NCI-H345 treated with DMSO at 0.1 percent for 48 hours (cell line): Measurements from ENCODE around the gene ACTG2.
"Not testable (repeated sequence)": the region's sequence is repeated elsewhere in the genome, so short reads cannot be mapped to it uniquely, and the experiment has no call there.

Experiments
- DNase-seq: peaks from one replicate; lab custom pipeline; 2025; ENCODE audit not compliant: unreplicated experiment; lab: John Stamatoyannopoulos, UW

The ACTG2 gene

DNA sequence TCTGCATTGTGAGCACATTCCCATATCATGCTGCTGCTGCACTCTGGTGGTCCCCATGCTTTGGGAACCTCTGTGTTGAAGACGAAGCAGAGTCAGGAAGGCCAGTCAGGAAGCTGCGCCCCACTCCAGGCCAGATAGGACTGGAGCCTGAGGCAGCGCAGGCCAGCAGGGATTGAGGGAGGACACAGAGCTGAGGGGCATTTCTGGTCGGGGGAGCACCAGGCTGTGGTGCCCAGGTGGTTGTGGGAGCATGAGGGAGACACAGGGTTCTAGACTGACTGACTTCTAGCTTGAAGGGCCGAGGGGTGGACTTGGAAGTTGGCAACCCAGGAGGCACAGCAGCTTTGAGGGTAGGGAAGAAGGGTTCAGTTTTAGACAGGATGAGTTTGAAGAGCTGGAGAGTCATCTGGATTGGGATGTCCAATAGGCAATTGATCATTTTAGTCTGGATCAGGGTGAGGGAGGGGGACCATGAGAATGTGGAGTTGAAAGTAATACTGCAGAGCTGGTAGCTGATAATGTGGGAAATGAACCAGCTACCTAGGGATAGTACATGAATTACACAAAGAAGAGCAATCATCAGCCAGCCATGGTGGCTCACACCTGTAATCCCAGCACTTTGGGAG, 1.4 kb upstream of the ACTG2 start:
- DNase-seq = no peak

DNA sequence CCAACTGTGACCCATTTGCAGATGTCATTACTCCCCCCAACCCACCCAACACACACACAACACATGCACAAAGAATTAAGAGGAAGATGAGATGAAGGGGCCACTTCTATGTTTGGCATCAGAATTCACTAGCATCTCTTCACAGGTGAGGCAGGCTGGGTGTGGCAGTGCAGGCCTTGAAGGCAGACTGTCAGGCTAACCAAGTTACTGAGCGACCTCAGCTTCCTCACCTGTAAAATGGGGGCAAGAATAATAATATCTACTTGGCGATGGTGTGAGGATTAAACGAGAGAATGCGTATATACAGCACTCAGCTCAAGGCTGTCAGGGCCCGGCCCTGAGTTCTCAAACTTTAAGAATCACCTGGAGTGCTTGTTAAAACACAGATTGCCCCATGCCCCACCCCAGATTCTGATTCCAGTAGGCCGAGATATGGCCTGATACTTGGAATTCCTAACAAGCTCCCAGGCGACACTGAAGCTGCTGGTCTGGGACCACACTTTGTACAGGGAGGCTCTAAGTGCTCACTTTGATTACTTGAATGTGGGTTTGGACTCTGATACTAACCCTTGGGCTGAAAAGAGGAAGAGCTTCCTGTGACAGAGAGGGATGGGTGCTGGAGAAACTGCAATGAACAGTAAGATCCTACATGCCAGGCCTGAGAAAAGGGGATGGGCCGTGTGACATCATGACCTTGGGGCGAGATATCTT, 1.1 kb downstream of the ACTG2 start:
- no peak for DNase-seq

DNA sequence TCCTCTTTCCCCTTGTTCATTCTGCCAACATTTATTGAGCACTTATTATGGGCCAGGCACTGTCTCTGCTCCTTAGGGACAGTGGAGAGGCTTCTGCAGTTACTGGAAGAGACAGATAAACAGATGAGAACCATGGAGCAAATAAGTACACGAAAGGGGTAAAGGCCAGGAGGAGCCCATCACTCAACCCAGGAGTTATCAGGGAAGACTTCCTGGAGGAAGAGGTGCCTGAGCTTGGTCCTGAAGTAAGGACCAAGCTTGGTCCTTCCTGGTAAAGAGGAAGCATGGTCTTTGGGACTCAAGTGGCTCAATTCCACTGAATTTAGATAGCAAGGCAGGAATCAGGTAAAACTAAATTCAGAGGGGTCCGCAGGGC, 1.7 kb downstream of the ACTG2 start:
- no peak for DNase-seq

DNA sequence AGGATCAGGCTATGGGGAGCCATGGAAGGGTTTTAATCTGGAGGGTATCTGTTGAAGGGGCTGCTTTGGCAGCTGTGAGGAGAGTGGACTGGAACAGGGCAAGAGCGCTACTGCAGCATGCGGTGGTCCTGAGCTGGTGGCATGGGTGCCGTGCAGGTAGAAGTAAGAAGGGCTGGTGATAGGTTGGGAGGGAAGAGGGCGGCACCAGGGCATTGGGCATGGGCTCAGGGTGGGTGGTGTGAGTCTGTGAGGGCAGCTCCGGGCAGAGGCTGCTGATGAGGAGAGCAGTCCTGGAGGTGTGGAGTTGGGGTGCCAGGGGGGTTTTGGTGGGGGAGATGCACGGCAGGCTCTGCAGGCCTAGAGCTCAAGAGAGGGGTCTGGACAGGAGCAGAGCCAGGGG, 2.1 kb downstream of the ACTG2 start:
- no peak for DNase-seq

DNA sequence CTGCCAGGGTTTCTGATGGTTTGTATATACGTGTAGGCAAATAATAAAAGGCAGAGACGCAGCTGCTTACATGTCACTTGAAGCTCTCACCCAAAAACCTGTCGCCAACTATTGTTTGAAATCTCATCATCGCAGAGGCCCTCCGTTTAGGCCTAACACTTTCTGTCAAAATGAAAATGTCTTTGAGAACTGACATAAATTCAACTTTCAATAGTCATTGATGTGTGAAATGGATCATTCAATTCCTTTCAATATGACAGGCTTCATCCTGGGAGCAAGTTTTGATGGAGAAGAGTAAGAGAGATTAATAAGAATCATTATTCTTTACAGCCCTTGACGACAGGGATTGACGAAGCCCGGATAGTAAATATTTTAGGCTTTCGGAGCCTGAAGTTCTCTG, 2.7 kb downstream of the ACTG2 start:
- DNase-seq = no peak

DNA sequence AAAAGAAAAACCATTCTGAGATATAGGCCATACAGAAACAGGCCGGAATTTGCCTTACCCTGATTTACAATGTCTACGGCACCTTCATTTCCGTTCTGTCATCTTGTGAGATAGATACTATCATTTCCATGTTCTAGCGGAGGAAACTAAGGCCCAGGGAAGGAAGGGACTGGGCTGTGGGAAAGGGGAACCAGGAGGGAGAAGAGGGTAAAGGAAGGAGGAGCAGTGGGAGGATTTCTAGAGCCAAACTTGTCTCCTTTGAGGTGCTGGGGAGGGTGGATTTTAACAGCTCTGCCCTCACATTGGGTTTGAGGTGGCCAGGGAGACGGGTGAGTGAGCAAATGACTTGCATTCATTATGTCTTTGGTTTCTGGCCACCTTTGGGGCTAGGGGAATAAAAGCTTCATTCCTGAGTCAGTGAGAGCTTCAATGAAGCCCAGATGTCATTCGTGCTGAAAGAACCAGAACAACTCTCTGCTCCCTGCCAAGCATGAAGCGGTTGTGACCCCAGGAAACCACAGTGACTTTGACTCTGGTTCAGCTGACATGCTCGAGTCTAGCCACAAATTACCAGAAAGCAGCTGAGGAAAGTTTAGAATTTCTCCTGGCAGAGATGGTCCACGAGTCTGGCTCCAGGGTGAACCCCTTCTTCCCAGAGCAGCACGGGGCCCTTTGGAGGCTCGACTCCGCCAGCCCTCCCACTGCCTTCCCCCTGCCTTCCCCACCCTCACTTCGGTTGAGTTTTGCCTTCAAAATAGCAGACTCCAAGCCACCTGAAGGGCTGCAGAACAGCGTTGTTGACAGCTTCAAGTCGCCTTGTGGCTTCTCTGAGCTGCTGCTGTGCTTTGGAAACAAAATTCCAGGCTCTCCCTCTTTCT, 3.8 kb downstream of the ACTG2 start:
- DNase-seq = no peak

DNA sequence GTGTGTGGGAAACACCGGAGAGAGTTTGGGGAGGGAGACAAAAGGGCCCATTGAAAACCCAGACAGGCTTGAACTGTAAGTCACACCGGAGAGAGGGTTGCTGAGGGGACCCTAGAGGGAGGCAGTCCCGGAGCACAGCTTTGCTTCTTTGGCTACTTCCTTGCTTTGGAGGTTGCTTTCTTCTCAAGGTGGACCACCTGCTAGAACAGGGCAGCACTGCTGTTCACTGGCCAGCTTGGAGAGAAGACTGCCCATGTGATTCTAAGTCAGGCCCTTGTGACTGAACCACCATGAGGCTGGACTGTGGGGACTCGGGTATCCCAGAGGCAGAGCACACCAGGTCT, 4.4 kb downstream of the ACTG2 start:
- no peak for DNase-seq

DNA sequence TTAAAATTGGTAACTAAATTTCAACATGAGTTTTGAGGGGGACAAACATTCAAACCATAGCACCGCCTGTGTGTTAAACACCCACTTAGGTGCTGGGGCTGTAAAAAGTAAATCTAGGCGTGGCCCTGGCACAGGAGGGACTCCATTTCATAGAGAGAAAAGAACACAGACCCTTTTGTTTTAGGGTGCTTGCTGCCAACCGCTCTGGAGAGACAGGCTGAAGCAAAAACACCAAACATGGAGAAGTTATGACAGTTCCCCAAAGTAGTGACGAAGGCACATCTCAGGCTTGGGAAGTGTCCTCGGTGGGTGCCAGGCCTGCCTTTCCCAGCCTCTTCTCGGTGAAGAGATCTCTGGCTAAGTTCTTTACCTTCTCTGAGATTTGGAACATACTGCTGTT, 5.1 kb downstream of the ACTG2 start:
- DNase-seq = no peak

DNA sequence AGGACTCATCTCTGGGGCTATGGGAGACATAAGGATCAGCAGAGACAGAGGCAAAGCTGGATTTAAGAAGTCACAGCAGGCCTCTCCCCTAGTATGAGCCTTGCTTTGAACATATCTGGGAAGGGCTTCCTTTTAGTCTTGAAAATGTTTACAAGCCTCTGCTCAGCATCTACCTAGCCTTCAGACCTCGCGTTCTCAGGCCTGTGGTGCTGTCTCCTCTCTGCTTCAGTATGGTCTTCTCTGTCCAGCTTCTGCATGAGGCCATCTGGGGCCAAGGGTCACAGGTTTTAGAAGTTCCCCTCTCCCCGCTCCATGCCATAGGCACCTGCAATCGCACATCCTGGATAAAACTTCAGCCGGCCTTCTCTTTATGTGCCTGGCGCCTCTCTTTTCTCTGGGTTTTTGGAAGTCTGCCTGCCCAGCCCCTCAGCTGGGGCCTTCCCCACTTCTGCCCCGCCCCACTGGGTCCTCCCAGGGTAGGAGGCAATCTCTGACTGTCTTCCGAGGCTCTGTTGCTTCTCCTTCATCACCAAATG, 7.1 kb downstream of the ACTG2 start:
- DNase-seq = no peak

DNA sequence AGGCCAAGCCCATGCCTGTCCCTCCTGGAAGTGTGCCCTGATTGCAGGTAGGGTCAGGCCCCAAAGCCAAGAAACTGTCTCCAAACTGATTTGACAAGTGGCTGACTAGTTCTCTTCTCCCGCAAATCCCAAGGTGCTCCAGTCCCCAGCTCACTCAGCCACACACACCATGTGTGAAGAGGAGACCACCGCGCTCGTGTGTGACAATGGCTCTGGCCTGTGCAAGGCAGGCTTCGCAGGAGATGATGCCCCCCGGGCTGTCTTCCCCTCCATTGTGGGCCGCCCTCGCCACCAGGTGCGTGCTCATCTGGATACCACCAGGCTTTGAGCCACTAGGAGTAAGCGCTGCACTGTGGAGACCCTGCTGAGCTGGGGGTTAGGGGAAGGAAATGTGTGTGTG, 8.3 kb downstream of the ACTG2 start:
- DNase-seq = no peak

DNA sequence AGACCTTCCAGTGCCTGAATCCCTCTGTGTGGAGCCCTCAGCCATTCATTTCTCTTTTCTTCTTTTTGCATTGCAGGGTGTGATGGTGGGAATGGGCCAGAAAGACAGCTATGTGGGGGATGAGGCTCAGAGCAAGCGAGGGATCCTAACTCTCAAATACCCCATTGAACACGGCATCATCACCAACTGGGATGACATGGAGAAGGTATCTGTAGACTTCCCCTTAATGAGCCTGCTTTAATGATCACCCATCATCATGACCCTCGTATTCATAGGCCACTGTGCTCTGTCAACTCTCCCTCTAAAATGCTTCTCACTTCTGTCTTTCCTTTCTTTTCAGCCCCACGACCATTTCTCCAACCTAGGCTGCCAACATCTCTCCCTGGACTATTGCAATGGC, 9.5 kb downstream of the ACTG2 start:
- DNase-seq = no peak

DNA sequence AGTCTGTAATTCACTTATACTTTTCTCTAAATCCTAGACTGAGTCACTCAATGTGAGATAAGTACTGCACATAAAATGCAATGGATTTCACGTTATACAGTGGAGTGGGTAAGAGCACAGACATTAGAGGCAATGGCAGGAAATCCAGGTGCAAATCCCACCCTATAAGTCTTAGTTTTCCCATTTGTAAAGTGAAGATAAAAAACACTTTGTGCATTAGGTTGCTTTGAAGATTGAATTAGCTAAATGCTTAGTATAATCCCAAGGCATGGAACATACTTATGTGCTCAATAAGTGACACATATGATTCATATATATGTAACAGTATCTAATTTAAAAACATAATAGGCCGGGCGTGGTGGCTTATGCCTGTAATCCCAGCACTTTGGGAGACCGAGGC, 10.5 kb downstream of the ACTG2 start:
- no peak for DNase-seq

DNA sequence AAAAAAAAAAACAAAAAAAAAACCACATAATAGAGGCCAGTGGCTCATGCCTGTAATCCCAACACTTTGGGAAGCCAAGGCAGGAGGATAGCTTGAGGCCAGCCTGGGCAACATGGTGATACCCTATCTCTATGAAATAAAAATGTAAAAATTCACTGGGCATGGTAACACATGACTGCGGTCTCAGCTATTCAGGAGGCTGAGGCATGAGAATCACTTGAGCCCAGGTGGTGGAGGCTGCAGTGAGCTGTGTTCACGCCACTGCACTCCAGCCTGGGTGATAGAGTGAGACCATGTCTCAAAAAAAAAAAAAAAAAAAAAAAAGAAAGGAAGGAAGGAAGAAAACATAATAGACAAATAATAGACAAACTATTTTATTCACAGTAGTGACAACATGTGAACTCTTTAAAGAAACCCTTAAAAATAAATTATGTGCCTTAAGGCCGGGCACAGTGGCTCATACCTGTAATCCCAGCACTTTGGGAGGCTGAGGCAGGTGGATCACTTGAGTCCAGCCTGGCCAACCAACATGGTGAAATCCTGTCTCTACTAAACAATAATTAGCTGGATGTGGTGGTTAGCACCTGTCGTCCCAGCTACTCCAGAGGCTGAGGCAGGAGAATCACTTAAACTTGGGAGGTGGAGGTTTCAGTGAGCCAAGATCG, 11.3 kb downstream of the ACTG2 start:
- not testable (repeated sequence) for DNase-seq

DNA sequence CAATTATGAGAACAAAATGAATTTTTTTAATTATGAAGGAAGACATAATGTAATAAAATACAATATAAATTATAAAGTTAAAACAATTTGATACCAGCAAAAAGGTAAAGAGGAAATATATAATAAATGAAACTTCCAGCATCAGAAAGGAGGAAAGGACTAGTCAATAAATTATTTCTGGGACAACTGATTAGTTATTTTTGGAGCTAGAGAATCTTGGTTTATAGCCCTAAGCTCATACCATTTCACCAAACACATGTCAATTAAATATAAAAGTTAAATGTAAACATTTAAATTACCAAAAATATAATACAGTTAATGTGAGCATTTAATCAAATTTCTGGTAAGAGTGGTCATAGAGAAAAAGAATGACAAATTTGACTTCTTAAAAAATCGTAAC, 12.1 kb downstream of the ACTG2 start:
- no peak for DNase-seq

DNA sequence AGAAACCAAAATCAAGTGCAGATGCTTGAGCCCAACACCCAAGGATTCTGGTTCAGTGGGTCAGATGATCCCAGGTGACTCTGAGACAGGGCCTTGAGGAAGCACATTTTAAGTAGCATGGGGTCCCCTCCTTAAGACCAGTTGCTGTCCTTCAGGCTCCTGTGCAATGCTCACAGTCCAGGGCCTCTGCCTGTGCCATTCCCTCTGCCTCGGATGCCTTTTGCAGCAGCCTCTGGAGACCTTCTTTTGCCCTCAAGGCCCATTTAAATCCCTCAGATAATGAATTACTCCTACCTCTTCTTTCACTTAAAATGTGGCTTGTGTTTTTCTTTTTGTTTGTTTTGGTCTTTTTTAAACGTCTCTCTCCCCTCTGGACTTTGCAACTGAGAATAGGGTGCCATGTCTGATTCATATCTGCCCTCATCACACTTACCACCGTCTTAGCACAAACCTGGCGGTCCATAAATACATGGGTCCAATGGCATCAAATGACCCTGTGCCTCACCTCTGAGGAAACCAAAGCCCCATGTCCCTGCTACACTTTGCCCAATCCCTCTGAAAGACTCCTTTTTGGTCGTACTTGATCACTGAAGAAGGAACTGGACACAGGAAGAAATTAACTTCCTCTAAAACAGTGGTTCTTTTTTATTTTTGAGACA, 14.2 kb downstream of the ACTG2 start:
- DNase-seq = no peak

DNA sequence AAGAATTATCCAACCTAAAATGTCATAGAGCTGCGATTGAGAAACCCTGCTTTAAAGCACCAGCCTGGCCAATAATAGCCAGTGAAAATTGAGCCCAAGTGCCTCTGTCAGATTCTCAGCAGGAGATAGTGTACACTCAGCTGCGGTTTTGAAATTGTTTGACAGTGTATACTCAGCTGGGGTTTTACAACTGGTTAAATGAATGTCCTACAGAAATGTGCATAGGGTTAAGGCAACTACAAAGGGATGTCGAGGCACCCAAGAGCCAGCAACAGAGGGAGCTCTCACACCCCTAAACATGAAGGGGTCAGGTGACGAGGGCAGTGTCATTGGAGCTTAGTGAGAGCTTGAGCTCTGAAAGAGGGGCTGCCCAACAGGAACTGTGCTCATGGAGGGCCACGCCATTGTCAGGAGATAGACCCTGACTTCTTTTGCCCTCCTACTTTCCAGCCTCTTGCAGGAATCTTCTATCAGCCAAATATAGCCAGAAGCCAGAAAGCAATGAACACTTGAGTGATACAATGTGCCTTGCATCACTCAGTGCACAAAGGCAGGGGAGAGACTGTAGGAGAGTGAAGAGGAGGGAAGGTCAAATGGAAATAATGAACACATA, 15.1 kb downstream of the ACTG2 start:
- peak; percentile 94 for DNase-seq

DNA sequence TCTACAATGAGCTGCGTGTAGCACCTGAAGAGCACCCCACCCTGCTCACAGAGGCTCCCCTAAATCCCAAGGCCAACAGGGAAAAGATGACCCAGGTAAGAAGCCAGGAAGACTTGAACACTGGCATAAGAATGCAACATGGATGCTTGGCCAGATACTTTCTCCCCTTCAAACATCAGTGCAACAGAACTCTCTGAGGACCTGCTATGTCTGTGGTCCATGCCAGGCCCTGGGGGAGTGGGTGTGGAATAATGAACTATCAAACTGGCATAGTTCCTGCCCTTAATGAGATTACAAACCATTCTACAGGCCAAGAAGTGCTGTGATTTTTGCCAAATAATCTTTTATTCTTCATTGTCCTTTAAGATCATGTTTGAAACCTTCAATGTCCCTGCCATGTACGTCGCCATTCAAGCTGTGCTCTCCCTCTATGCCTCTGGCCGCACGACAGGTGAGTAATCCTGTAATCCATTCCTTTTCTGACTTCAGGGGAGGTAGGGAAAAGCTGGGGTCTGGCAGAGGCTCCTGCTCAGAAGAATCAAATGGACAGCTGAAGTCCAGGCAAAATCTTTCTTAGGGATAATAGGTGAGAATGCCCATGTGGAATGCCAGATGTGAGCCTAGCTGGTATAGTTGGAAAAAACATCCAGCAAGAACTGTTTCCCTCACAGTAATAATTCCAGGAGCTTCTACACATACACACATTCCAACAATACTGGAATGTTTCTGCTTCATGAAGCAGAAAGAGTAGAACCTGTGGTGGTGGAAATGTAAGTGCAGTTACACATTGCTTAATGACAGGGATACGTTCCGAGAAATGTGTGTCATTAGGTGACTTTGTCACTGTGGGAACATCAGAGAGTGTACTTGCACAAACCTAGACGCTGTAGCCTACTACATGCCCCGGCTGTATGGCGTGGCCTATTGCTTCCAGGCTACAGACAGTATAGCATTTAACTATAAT, 16.2 kb downstream of the ACTG2 start:
- no peak for DNase-seq

DNA sequence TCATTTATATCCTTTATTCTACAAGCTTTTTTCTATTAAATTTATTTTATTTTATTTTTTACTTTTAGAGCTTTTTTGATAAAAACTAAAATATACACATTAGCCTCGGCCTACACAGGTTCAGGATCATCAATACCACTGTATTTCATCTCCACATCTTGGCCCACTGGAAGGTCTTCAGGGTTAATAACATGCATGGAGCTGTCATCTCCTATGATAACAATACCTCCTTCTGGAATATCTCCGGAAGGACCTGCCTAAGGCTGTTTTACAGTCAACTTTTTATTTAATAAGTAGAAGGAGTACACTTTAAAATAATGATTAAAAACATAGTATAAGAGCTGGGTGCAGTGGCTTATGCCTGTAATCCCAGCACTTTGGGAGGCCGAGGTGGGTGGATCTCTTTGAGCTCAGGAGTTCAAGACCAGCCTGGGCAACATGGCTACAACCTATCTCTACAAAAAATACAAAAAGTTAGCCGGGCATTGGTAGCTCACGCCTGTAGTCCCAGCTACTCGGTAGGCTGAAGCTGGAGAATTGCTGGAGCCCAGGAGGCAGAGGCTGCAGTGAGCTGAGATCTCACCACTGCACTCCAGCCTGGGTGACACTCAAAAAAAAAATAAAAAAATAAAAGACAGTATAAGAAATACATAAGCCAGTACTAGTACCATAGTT, 18.2 kb downstream of the ACTG2 start:
- DNase-seq = no peak
